B cell (primary cell): ENCODE data around the gene LHX6. TPM values are rescaled to one million over a fixed set of nuclear protein-coding genes. Genes with fewer than 3 reads are reported as not detected.

Experiments
- ATAC-seq: fragments of 200-7000 bp; cut with Tn5 transposase; one replicate; pipeline ENCODE4 v1.10.0; 2021; ENCODE audit warnings: low read depth, mild to moderate bottlenecking, moderate number of reproducible peaks, moderate library complexity
- CTCF ChIA-PET: fragments of 350-600 bp; sonication (Branson Sonifier 250); formaldehyde crosslinking; loops from one replicate; lab custom pipeline; 2021; ENCODE audit warnings: antibody characterized with exemption, inconsistent platforms; lab: Charles Lee
- POLR2A ChIA-PET: fragments of 350-600 bp; sonication (Branson Sonifier 250); formaldehyde crosslinking; loops from one replicate; lab custom pipeline; 2021; ENCODE audit warnings: antibody characterized with exemption; lab: Charles Lee
- DNase-seq: peaks from one replicate; pipeline ENCODE4 v3.0.0; 2013
- H2AFZ ChIP-seq: 2 replicates; pipeline ENCODE4 v1.6.1; 2012; ENCODE audit warnings: mild to moderate bottlenecking, low read depth, low read length; ENCODE audit not compliant: insufficient read depth, poor library complexity, severe bottlenecking
- H3K27ac ChIP-seq, 2 donors: 1 replicate in 1 of 2; 2 replicates in 1 of 2; pipeline ENCODE4 v1.5.1; 2012 to 2013; ENCODE audit warnings: low read length in 2 of 2, mild to moderate bottlenecking in 2 of 2, moderate library complexity in 1 of 2
- H3K27me3 ChIP-seq, 4 experiments: fragments of 200-600 bp in 1 of 4; sonication (generic) in 1 of 4; replicated peaks in 1 of 4; 1 replicate in 2 of 4; 2 replicates in 2 of 4; pipeline versions ENCODE4 v1.6.1 to v1.7.0; 2013 to 2016; ENCODE audit warnings: low read length in 3 of 4, mild to moderate bottlenecking in 2 of 4, mixed read lengths in 1 of 4, moderate library complexity in 1 of 4; ENCODE audit not compliant: insufficient read depth in 4 of 4, control insufficient read depth in 3 of 4; ENCODE audit errors: control extremely low read depth in 1 of 4
- H3K36me3 ChIP-seq, 2 experiments: replicated peaks in 1 of 2; 1 replicate in 1 of 2; 2 replicates in 1 of 2; pipeline versions ENCODE4 v1.6.1 to v1.7.1; 2013; ENCODE audit warnings: low read length in 1 of 2; ENCODE audit not compliant: insufficient read depth in 2 of 2, control insufficient read depth in 1 of 2; ENCODE audit errors: control extremely low read depth in 1 of 2, extremely low read depth in 1 of 2
- H3K4me1 ChIP-seq, 2 donors: fragments of 200-600 bp in 1 of 2; sonication (generic) in 1 of 2; 1 replicate in 1 of 2; 2 replicates in 1 of 2; pipeline versions ENCODE4 v1.5.1 to v1.6.1; 2013 to 2017; ENCODE audit warnings: low read length in 2 of 2; ENCODE audit not compliant: control insufficient read depth in 2 of 2, insufficient read depth in 2 of 2
- H3K4me2 ChIP-seq: replicated peaks from 2 replicates; pipeline ENCODE3; 2012; ENCODE audit warnings: mild to moderate bottlenecking, low read depth, low read length; ENCODE audit not compliant: poor library complexity, severe bottlenecking
- H3K4me3 ChIP-seq, 5 experiments: fragments of 200-600 bp in 1 of 5; sonication (generic) in 1 of 5; 1 replicate in 3 of 5; 2 replicates in 2 of 5; pipeline versions ENCODE4 v1.5.1 to v1.7.0; 2011 to 2016; ENCODE audit warnings: low read length in 4 of 5, mild to moderate bottlenecking in 4 of 5, low read depth in 2 of 5, control low read depth in 1 of 5, moderate library complexity in 1 of 5; ENCODE audit not compliant: insufficient read depth in 1 of 5; ENCODE audit errors: control extremely low read depth in 1 of 5, extremely low read depth in 1 of 5
- H3K79me2 ChIP-seq: fragments of 200-600 bp; sonication (generic); one replicate; pipeline ENCODE4 v1.6.0; 2016; ENCODE audit warnings: low read length; ENCODE audit not compliant: control insufficient read depth, insufficient read depth
- H3K9ac ChIP-seq: fragments of 200-600 bp; sonication (generic); 2 replicates; pipeline ENCODE4 v1.6.1; 2017; ENCODE audit warnings: mild to moderate bottlenecking, low read length, moderate library complexity
- H3K9me3 ChIP-seq, 3 donors: one replicate each; pipeline versions ENCODE4 v1.6.1 to v1.7.1; 2013; ENCODE audit warnings: low read length in 2 of 3; ENCODE audit not compliant: control insufficient read depth in 2 of 3, insufficient read depth in 1 of 3; ENCODE audit errors: control extremely low read depth in 1 of 3
- H4K20me1 ChIP-seq: 2 replicates; pipeline ENCODE4 v1.6.0; 2012; ENCODE audit warnings: mild to moderate bottlenecking, low read length; ENCODE audit not compliant: insufficient read depth, control insufficient read depth, poor library complexity, severe bottlenecking
- H3K27ac Mint-ChIP-seq: one replicate; pipeline ENCODE4 v1.8.0; 2021; ENCODE audit warnings: mixed read lengths
- H3K27me3 Mint-ChIP-seq: one replicate; pipeline ENCODE4 v1.8.0; 2021; ENCODE audit warnings: mixed read lengths
- H3K4me1 Mint-ChIP-seq: one replicate; pipeline ENCODE4 v1.8.0; 2021; ENCODE audit warnings: mixed read lengths
- H3K4me3 Mint-ChIP-seq: one replicate; pipeline ENCODE4 v1.8.0; 2021; ENCODE audit warnings: mixed read lengths
- H3K9me3 Mint-ChIP-seq: one replicate; pipeline ENCODE4 v1.8.0; 2022; ENCODE audit warnings: mixed read lengths; ENCODE audit not compliant: insufficient read depth
- EZH2 ChIP-seq: IDR thresholded peaks from 2 replicates; pipeline ENCODE4 v1.6.1; 2012; ENCODE audit warnings: borderline replicate concordance, low read depth, mild to moderate bottlenecking, moderate library complexity, low read length; ENCODE audit not compliant: insufficient read depth, poor library complexity, severe bottlenecking
- WGBS: methylation state at CpG from one replicate; pipeline ENCODE4 v1.1.5; 2013; ENCODE audit warnings: missing lambda C conversion rate; ENCODE audit not compliant: insufficient coverage; 5-methylcytosine and 5-hydroxymethylcytosine counted together
- intact Hi-C: fragments of 100-400 bp; cut with micrococcal nuclease; formaldehyde crosslinking; loops from one replicate; pipeline ENCODE4 v1.10.0; 2022
- polyA plus RNA-seq: library from polyadenylated mRNA; depleted of rRNA; stranded (reverse); fragments of >200 nt; gene quantifications from 2 replicates; pipeline ENCODE4 v1.2.3, GENCODE V29; 2012
- total RNA-seq, 2 donors: library from RNA; stranded (reverse); fragments of 120-200 nt in 1 of 2; gene quantifications; 1 replicate in 1 of 2; 2 replicates in 1 of 2; pipeline versions ENCODE4 v1.2.3 to v1.2.4, GENCODE V29; 2013 to 2022
- TF ChIP-seq, protein P1 (sequence below): fragments of 200-600 bp; IDR thresholded peaks from one replicate; pipeline ENCODE4 v1.8.0; 2022; ENCODE audit warnings: antibody characterized with exemption, mild to moderate bottlenecking

Gene LHX6
- total and polyA plus RNA-seq, 2 donors (not counting 1 experiment from before 2014, with no cell fraction given), result 0.03 TPM; not detected in 1

DNA sequence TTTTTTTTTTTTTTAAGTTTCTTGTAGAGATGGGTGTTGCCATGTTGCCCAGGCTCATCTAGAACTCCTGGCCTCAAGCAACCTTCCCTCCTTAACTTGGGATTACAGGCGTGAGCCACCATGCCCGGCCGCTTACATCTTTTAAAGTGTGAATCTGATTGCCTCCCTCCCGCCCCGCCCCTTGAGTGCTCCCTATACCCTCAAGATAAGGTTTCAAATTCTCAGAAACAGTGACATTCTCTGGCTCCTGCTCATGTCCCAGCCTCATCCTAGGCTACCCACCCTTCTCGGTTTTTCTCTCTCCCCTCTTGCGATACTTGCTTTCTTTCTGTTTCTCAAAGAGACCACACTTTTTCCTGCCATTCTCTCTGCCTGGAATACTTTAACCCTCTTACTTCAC is 56.6 kb downstream of the LHX6 start:
- Histone ChIP-seq H3K27me3 (peaks cover 0 to 28% (median 10%) of the 10 kb centered on the region in 4 experiments), H3K27ac (no peak overlapping the region), H3K4me2 (no peak overlapping the region), H3K79me2 (no peaks in the 10 kb centered on the region), H3K4me3 (no peak overlapping the region), H3K9ac (no peak overlapping the region), H3K4me1 (no peaks in the 10 kb centered on the region), H4K20me1 (no peaks in the 10 kb centered on the region), H3K9me3 (peaks cover 0 to 3% (median 0%) of the 10 kb centered on the region in 3 donors), H3K36me3 (no peaks in the 10 kb centered on the region), H2AFZ (no peak overlapping the region)
- intact Hi-C loops, result no loop called here
- Mint-ChIP-seq H3K27ac (no peak overlapping the region), H3K4me3 (no peak overlapping the region), H3K4me1 (no peaks in the 10 kb centered on the region), H3K9me3 (no peaks in the 10 kb centered on the region), H3K27me3 (peaks cover 55% of the 10 kb centered on the region)
- TF ChIP-seq, protein P1, sequence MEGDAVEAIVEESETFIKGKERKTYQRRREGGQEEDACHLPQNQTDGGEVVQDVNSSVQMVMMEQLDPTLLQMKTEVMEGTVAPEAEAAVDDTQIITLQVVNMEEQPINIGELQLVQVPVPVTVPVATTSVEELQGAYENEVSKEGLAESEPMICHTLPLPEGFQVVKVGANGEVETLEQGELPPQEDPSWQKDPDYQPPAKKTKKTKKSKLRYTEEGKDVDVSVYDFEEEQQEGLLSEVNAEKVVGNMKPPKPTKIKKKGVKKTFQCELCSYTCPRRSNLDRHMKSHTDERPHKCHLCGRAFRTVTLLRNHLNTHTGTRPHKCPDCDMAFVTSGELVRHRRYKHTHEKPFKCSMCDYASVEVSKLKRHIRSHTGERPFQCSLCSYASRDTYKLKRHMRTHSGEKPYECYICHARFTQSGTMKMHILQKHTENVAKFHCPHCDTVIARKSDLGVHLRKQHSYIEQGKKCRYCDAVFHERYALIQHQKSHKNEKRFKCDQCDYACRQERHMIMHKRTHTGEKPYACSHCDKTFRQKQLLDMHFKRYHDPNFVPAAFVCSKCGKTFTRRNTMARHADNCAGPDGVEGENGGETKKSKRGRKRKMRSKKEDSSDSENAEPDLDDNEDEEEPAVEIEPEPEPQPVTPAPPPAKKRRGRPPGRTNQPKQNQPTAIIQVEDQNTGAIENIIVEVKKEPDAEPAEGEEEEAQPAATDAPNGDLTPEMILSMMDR, result no peak
- TF ChIP-seq EZH2, result no peak
- WGBS, result 95% methylated on average over 7 of the region's 7 CpGs
- ChIA-PET POLR2A (no interaction called here), CTCF (no interaction called here)
- DNase-seq (no peak), ATAC-seq (no peak)

DNA sequence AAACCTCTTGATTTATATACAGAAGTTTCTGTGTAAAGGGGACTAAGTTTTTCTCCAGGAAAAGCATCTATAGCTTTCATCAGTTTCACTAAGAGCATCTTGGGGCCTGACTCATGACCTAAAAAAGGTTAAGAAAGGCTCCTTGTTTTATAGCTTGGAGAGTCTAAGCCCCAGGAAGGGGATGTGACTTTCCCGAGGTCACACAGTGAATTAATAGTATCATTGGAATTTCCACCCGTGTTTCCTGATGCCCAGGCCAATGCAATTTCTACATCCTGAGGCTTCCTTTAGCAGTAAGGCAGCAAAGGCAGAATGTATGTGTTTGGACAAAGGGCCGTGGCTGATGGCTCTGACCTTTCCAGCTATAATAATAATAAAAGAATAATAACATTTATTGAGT is 60.4 kb downstream of the LHX6 start:
- no peak overlapping the region for H3K9ac ChIP-seq
- no peaks in the 10 kb centered on the region for H3K36me3 ChIP-seq
- intact Hi-C loops, result no loop called here
- ChIA-PET CTCF (interaction anchor here (0.8 kb wide), 1 partner anchor 16 kb away, joined by 3 read pairs; no protein-coding TSS in a partner anchor), POLR2A (no interaction called here)
- H3K4me3 ChIP-seq, result no peak overlapping the region
- Mint-ChIP-seq H3K27me3 (peaks cover 57% of the 10 kb centered on the region), H3K4me3 (no peak overlapping the region), H3K9me3 (no peaks in the 10 kb centered on the region), H3K4me1 (no peaks in the 10 kb centered on the region), H3K27ac (no peak overlapping the region)
- no peaks in the 10 kb centered on the region for H3K4me1 ChIP-seq
- ATAC-seq, result no peak
- no CpG with 5 or more reads among the region's 3 CpGs for WGBS
- no peak overlapping the region for H3K27ac ChIP-seq
- TF ChIP-seq EZH2, result no peak
- TF ChIP-seq, protein P1, result no peak
- no peak overlapping the region for H2AFZ ChIP-seq
- no peaks in the 10 kb centered on the region for H4K20me1 ChIP-seq
- DNase-seq, result no peak
- H3K9me3 ChIP-seq, result peaks cover 0 to 3% (median 0%) of the 10 kb centered on the region in 3 donors
- no peak overlapping the region for H3K4me2 ChIP-seq
- H3K27me3 ChIP-seq, result peaks cover 0 to 28% (median 6%) of the 10 kb centered on the region in 4 experiments
- H3K79me2 ChIP-seq, result no peaks in the 10 kb centered on the region
